Measurements from ENCODE around the gene RAI14. TPM values are rescaled to one million over a fixed set of nuclear protein-coding genes. Genes with fewer than 3 reads are reported as not detected.
"Not testable (repeated sequence)": the region's sequence is repeated elsewhere in the genome, so short reads cannot be mapped to it uniquely, and the experiment has no call there.

RAI14 gene
- total RNA-seq, 1 donor from 2014 or later: 30.7 TPM

DNA sequence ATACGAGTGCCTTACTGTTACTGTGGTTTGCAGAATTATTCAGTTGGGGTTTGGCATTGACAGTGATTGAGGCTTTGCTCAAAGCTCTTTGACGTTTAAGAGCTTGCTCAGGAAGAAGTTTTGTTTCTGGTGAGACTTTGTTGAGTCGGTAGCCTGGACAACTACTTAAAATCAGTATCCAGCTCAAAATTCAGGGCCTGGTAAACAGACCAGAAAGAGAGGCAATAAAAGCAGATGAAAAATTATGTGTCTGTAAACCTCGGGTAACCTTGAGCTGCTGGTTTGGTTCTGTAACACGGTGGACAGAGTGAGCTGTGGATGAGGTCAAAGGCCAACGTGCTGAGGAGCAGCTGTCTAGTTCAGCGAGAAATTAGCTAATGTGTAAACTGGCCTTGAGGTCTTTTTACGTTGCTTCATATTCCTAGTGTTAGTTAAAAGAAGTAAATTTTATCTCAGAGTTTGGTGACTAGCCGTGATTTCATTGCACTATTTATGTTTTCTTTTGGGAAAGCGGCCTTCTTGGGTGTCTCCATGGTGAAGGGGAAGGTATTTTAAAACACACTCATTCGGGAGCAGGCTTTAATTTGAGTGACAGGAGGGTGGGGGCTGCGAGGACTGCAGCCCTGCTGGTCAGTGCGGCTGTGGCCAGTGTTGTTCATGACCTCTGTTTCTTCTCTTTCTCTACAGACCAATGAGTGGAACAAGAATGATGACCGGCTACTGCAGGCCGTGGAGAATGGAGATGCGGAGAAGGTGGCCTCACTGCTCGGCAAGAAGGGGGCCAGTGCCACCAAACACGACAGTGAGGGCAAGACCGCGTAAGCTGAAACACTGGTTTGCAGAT lies 100.9 kb downstream of the RAI14 start:
- intact Hi-C loops (cut with DNase I): no loop called here
- peaks cover 0 to 12% of the 10 kb centered on the region in 2 donors for H3K36me3 ChIP-seq
- no peak overlapping the region for H3K4me3 ChIP-seq
- peak overlapping the region; percentile 53 for H3K27ac ChIP-seq
- TF ChIP-seq POLR2AphosphoS5 (IDR thresholded peaks at IDR 0.05; ENCODE audit: insufficient read depth in 1 of 2, low read depth in 1 of 2): no peak
- no peak for TF ChIP-seq POLR2A (IDR thresholded peaks at IDR 0.05)
- TF ChIP-seq, protein P1, sequence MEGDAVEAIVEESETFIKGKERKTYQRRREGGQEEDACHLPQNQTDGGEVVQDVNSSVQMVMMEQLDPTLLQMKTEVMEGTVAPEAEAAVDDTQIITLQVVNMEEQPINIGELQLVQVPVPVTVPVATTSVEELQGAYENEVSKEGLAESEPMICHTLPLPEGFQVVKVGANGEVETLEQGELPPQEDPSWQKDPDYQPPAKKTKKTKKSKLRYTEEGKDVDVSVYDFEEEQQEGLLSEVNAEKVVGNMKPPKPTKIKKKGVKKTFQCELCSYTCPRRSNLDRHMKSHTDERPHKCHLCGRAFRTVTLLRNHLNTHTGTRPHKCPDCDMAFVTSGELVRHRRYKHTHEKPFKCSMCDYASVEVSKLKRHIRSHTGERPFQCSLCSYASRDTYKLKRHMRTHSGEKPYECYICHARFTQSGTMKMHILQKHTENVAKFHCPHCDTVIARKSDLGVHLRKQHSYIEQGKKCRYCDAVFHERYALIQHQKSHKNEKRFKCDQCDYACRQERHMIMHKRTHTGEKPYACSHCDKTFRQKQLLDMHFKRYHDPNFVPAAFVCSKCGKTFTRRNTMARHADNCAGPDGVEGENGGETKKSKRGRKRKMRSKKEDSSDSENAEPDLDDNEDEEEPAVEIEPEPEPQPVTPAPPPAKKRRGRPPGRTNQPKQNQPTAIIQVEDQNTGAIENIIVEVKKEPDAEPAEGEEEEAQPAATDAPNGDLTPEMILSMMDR (IDR thresholded peaks at IDR 0.05): no peak
- no peaks in the 10 kb centered on the region for H3K9me3 ChIP-seq
- no peaks in the 10 kb centered on the region for H3K27me3 ChIP-seq
- no peak for DNase-seq (ENCODE audit: extremely low spot score in 2 of 2)
- H3K4me1 ChIP-seq: peaks cover 18% of the 10 kb centered on the region

DNA sequence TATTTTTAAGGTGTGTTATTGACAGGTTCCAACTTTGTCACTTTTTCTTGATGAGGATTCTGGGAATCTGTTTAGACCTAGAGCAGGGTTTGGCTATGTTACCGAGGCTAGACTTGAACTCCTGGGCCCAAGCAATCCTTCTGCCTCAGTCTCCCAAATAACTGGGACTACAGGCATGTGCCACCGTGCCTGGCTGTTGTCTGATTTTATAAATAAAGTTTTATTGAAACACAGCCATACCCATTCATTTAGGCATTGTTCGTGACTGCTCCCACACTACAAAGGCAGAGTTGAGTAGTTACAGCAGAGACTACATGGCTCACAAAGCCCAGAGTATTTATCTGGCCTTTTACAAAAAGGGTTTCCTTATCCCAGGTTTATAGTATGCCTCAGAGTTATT lies 102.4 kb downstream of the RAI14 start:
- H3K4me1 ChIP-seq: peaks cover 27% of the 10 kb centered on the region
- DNase-seq (ENCODE audit: extremely low spot score in 2 of 2): no peak
- H3K9me3 ChIP-seq: no peaks in the 10 kb centered on the region
- no peak overlapping the region for H3K27ac ChIP-seq
- H3K4me3 ChIP-seq: no peak overlapping the region
- H3K36me3 ChIP-seq: peaks cover 0 to 12% of the 10 kb centered on the region in 2 donors
- TF ChIP-seq, protein P1 (IDR thresholded peaks at IDR 0.05): no peak
- no peak for TF ChIP-seq POLR2A (IDR thresholded peaks at IDR 0.05)
- TF ChIP-seq POLR2AphosphoS5 (IDR thresholded peaks at IDR 0.05; ENCODE audit: insufficient read depth in 1 of 2, low read depth in 1 of 2): no peak
- no peaks in the 10 kb centered on the region for H3K27me3 ChIP-seq
- intact Hi-C loops (cut with DNase I): no loop called here

DNA sequence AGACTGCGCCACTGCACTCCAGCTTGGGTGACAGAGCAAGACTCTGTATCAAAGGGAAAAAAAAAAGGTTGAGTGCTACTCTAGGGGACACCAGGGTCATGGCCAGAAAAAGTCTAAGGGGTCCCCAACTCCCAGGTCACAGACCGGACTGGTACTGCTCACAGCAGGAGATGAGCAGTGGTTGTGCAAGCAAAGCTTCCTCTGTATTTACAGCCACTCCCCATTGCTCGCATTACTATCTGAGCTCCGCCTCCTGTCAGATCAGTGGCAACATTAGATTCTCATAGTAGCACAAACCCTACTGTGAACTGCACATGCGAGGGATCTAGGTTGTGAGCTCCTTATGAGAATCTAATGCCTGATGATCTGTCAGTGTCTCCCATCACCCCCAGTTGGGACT lies 103.1 kb downstream of the RAI14 start:
- H3K4me3 ChIP-seq; H3K9me3 ChIP-seq; DNase-seq (ENCODE audit: extremely low spot score in 2 of 2); intact Hi-C loops (cut with DNase I); H3K27ac ChIP-seq; H3K27me3 ChIP-seq: not testable (repeated sequence)
- Histone ChIP-seq H3K36me3 (peaks cover 0 to 12% of the 10 kb centered on the region in 2 donors), H3K4me1 (peaks cover 27% of the 10 kb centered on the region)

DNA sequence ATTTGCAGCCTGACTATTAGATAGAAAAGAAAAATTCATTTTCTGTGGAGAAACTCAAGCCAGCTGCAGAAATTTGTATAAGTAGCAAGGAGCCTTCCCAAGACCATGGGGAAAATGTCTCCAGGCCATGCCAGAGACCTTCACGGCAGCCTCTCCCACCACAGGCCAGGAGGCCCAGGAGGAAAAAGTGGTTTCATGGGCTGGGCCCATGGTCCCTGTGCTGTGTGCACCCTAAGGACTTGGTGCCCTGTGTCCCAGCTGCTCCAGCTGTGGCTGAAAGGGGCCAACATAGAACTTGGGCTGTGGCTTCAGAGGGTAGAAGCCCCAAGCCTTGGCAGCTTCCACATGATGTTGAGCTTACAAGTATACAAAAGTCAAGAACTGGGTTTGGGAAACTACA lies 109.5 kb downstream of the RAI14 start:
- no peaks in the 10 kb centered on the region for H3K9me3 ChIP-seq
- no peak overlapping the region for H3K27ac ChIP-seq
- H3K4me3 ChIP-seq: no peak overlapping the region
- no peak for TF ChIP-seq POLR2A (IDR thresholded peaks at IDR 0.05)
- no peak for DNase-seq (ENCODE audit: extremely low spot score in 2 of 2)
- intact Hi-C loops (cut with DNase I): no loop called here
- peaks cover 17% of the 10 kb centered on the region for H3K4me1 ChIP-seq
- H3K36me3 ChIP-seq: no peaks in the 10 kb centered on the region
- no peaks in the 10 kb centered on the region for H3K27me3 ChIP-seq

DNA sequence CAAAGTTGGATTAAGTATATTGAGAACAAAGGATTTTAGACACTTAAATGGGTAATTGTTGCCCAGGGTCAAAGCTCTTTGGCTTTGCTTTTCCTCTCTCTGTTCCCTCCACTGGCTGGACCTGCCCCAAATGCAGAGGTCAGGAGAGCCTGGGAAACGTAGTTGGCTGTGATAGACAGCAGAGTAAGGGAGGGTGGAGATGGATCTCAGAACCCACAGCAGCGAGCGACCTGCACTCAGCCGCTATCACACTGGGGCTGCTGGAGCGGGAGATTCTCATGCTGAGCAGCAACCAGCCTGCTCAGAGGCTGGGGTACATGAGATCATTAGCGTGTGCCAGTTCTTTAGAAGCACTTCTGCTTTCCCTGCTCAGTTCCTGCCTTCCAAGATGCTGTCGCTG lies 111.1 kb downstream of the RAI14 start:
- Histone ChIP-seq H3K9me3 (no peaks in the 10 kb centered on the region), H3K36me3 (no peaks in the 10 kb centered on the region), H3K4me3 (no peak overlapping the region), H3K27ac (no peak overlapping the region), H3K27me3 (no peaks in the 10 kb centered on the region), H3K4me1 (peaks cover 21% of the 10 kb centered on the region)
- intact Hi-C loops (cut with DNase I): no loop called here
- no peak for DNase-seq (ENCODE audit: extremely low spot score in 2 of 2)
- no peak for TF ChIP-seq POLR2A (IDR thresholded peaks at IDR 0.05)
- no peak for TF ChIP-seq POLR2AphosphoS5 (IDR thresholded peaks at IDR 0.05; ENCODE audit: insufficient read depth in 1 of 2, low read depth in 1 of 2)
- TF ChIP-seq, protein P1 (IDR thresholded peaks at IDR 0.05): no peak

DNA sequence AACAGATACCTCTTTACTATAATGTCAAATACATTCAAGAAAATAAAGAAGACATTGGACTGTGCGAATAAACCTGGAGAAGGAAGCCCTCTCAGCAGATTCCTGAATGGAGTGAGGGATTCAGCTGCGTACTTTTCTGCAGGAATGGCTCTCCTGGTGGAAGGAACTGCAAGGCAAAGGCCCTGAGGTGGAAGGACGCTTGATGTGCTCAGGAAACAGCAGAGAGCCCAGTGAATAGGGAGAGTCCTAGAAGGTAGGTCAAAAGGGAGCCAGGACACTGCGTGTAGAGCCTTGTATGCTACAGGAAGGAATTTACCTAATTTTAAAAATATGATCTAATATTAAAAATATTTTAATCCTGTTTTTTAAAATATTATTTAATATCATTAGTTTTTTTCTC lies 114.4 kb downstream of the RAI14 start:
- Histone ChIP-seq H3K4me1 (peaks cover 20% of the 10 kb centered on the region), H3K36me3 (no peaks in the 10 kb centered on the region), H3K4me3 (no peak overlapping the region), H3K27ac (no peak overlapping the region), H3K27me3 (no peaks in the 10 kb centered on the region), H3K9me3 (no peaks in the 10 kb centered on the region)
- intact Hi-C loops (cut with DNase I): no loop called here
- TF ChIP-seq, protein P1 (IDR thresholded peaks at IDR 0.05): no peak
- no peak for TF ChIP-seq POLR2AphosphoS5 (IDR thresholded peaks at IDR 0.05; ENCODE audit: insufficient read depth in 1 of 2, low read depth in 1 of 2)
- no peak for TF ChIP-seq POLR2A (IDR thresholded peaks at IDR 0.05)
- no peak for DNase-seq (ENCODE audit: extremely low spot score in 2 of 2)

All from vagina (tissue), 2 donors.